ENCODE data around the gene ARHGAP23.

GRCh38 chr17:38453951-38454421 is 25.7 kb downstream of the ARHGAP23 start:
- TF ChIP-seq EZH2 (IDR thresholded peaks at IDR 0.05; ENCODE audit: low read length): no peak
- TF ChIP-seq, protein P1, sequence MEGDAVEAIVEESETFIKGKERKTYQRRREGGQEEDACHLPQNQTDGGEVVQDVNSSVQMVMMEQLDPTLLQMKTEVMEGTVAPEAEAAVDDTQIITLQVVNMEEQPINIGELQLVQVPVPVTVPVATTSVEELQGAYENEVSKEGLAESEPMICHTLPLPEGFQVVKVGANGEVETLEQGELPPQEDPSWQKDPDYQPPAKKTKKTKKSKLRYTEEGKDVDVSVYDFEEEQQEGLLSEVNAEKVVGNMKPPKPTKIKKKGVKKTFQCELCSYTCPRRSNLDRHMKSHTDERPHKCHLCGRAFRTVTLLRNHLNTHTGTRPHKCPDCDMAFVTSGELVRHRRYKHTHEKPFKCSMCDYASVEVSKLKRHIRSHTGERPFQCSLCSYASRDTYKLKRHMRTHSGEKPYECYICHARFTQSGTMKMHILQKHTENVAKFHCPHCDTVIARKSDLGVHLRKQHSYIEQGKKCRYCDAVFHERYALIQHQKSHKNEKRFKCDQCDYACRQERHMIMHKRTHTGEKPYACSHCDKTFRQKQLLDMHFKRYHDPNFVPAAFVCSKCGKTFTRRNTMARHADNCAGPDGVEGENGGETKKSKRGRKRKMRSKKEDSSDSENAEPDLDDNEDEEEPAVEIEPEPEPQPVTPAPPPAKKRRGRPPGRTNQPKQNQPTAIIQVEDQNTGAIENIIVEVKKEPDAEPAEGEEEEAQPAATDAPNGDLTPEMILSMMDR (optimal IDR thresholded peaks at IDR 0.05 in 1 of 3, IDR thresholded peaks at IDR 0.05 in 1 of 3, conservative IDR thresholded peaks at IDR 0.05 in 1 of 3; ENCODE audit: extremely low read depth in 1 of 3, insufficient read depth in 2 of 3, low read length in 3 of 3): no peak

Data from keratinocyte (primary cell).